ENCODE data around the gene TACO1. TPM values are rescaled to one million over a fixed set of nuclear protein-coding genes. Genes with fewer than 3 reads are reported as not detected.
A peak's percentile ranks its signal among the peaks of the same experiment; 100 is the strongest.

Gene TACO1
- total and polyA plus RNA-seq, 7 donors: 28.6 to 49.5 (median 43.6) TPM

GRCh38 chr17:63601439-63602371, 1.0 kb downstream of the TACO1 start:
- TF ChIP-seq CTCF (IDR thresholded peaks at IDR 0.05): no peak
- WGBS, 3 donors: 44 to 47% (median 44%) methylated on average over 9 of the region's 9 CpGs
- Histone ChIP-seq H3K36me3 (ENCODE audit: insufficient read depth in 1 of 2, low read depth in 1 of 2) (peaks cover 10 to 41% of the 10 kb centered on the region in 2 donors), H3K27ac (peak overlapping the region; percentile 94), H3K4me1 (peaks cover 10% of the 10 kb centered on the region), H3K4me3 (peak overlapping the region; percentile 98), H3K9me3 (no peaks in the 10 kb centered on the region), H3K27me3 (ENCODE audit: insufficient read depth in 3 of 3, low read length in 2 of 3) (no peaks in the 10 kb centered on the region)
- DNase-seq (no peak), ATAC-seq (peak in 1 of 4 donors; percentile 12)
- intact Hi-C loops (cut with DNase I): loop anchor here in 1 of 2 donors (5.0 kb wide), 1 partner anchor 154 kb away; the partner anchor contains the start of gene CYB561

GRCh38 chr17:63609816-63610573, 9.3 kb downstream of the TACO1 start:
- ATAC-seq (no peak), DNase-seq (no peak)
- peaks cover 18 to 60% of the 10 kb centered on the region in 2 donors for H3K36me3 ChIP-seq (ENCODE audit: insufficient read depth in 1 of 2, low read depth in 1 of 2)
- no peaks in the 10 kb centered on the region for H3K4me1 ChIP-seq
- H3K27ac ChIP-seq: no peak overlapping the region
- no peak for TF ChIP-seq CTCF (IDR thresholded peaks at IDR 0.05)
- H3K9me3 ChIP-seq: no peaks in the 10 kb centered on the region
- WGBS, 3 donors: 71 to 82% (median 74%) methylated on average over 6 of the region's 6 CpGs
- intact Hi-C loops (cut with DNase I): loop anchor here in 1 of 2 donors (2.0 kb wide), 1 partner anchor 185 kb away; no protein-coding TSS in a partner anchor
- no peak overlapping the region for H3K4me3 ChIP-seq
- no peaks in the 10 kb centered on the region for H3K27me3 ChIP-seq (ENCODE audit: insufficient read depth in 3 of 3, low read length in 2 of 3)

- Histone ChIP-seq H3K27ac (no peak overlapping the region), H3K27me3 (ENCODE audit: insufficient read depth in 3 of 3, low read length in 2 of 3) (no peaks in the 10 kb centered on the region), H3K4me1 (no peaks in the 10 kb centered on the region), H3K36me3 (ENCODE audit: insufficient read depth in 1 of 2, low read depth in 1 of 2) (peaks cover 14 to 52% of the 10 kb centered on the region in 2 donors), H3K4me3 (no peak overlapping the region), H3K9me3 (no peaks in the 10 kb centered on the region)
- ATAC-seq (no peak), DNase-seq (no peak)
- intact Hi-C loops (cut with DNase I): loop anchor here in 1 of 2 donors (2.0 kb wide), 1 partner anchor 186 kb away; no protein-coding TSS in a partner anchor
- WGBS, 3 donors: 84 to 86% (median 85%) methylated on average over 10 of the region's 10 CpGs
- no peak for TF ChIP-seq CTCF (IDR thresholded peaks at IDR 0.05)
These were observed 10.2 kb downstream of the TACO1 start for GRCh38 chr17:63610854-63611253.

- H3K36me3 ChIP-seq (ENCODE audit: insufficient read depth in 1 of 2, low read depth in 1 of 2): peaks cover 14 to 47% of the 10 kb centered on the region in 2 donors
- H3K4me1 ChIP-seq: no peaks in the 10 kb centered on the region
- H3K4me3 ChIP-seq: no peak overlapping the region
- ATAC-seq: peak in 1 of 4 donors; percentile 16
- no peak for DNase-seq
- 79 to 88% (median 80%) methylated on average over 3 of the region's 3 CpGs for WGBS, 3 donors
- no peak for TF ChIP-seq CTCF (IDR thresholded peaks at IDR 0.05)
- H3K9me3 ChIP-seq: no peaks in the 10 kb centered on the region
- no peak overlapping the region for H3K27ac ChIP-seq
- intact Hi-C loops (cut with DNase I): loop anchor here in 1 of 2 donors (2.0 kb wide), 1 partner anchor 187 kb away; no protein-coding TSS in a partner anchor
- no peaks in the 10 kb centered on the region for H3K27me3 ChIP-seq (ENCODE audit: insufficient read depth in 3 of 3, low read length in 2 of 3)
These were observed 10.7 kb downstream of the TACO1 start for GRCh38 chr17:63611354-63611753.
